Lung (tissue), 12 donors: ENCODE measurements around the gene TSPOAP1. TPM values are rescaled to one million over a fixed set of nuclear protein-coding genes. Genes with fewer than 3 reads are reported as not detected.
A peak's percentile ranks its signal among the peaks of the same experiment; 100 is the strongest.

Experiments used
- ATAC-seq: fragments of 200-7000 bp; cut with Tn5 transposase; one replicate; pipeline ENCODE4 v1.9.1; 2020; ENCODE audit warnings: moderate number of reproducible peaks; ENCODE audit not compliant: insufficient read depth, low FRiP score
- DNase-seq, 3 donors: peaks; one replicate each; pipeline ENCODE4 v3.0.0-alpha.2; 2013 to 2017
- H3K27ac ChIP-seq, 2 donors: one replicate each; pipeline ENCODE4 v1.5.1; 2013; ENCODE audit warnings: mild to moderate bottlenecking in 2 of 2, moderate library complexity in 2 of 2, control low read depth in 1 of 2, inconsistent platforms in 1 of 2, low read depth in 1 of 2, low read length in 1 of 2
- H3K27me3 ChIP-seq, 3 donors: one replicate each; pipeline ENCODE4 v1.5.1; 2013; ENCODE audit warnings: low read length in 2 of 3; ENCODE audit not compliant: control insufficient read depth in 3 of 3, insufficient read depth in 3 of 3
- H3K36me3 ChIP-seq, 4 donors: one replicate each; pipeline ENCODE4 v1.5.1; 2013; ENCODE audit warnings: low read length in 4 of 4, mild to moderate bottlenecking in 1 of 4, moderate library complexity in 1 of 4; ENCODE audit not compliant: control insufficient read depth in 4 of 4, insufficient read depth in 4 of 4
- H3K4me1 ChIP-seq, 5 donors: one replicate each; pipeline ENCODE4 v1.5.1; 2013; ENCODE audit warnings: low read length in 5 of 5, mild to moderate bottlenecking in 2 of 5, moderate library complexity in 1 of 5; ENCODE audit not compliant: control insufficient read depth in 5 of 5, insufficient read depth in 5 of 5
- H3K4me3 ChIP-seq: one replicate; pipeline ENCODE4 v1.5.1; 2013; ENCODE audit warnings: mild to moderate bottlenecking, control low read depth, moderate library complexity
- H3K9ac ChIP-seq, 2 donors: one replicate each; pipeline ENCODE4 v1.5.1; 2013; ENCODE audit warnings: low read length in 2 of 2, control low read depth in 1 of 2; ENCODE audit not compliant: insufficient read depth in 1 of 2
- H3K9me3 ChIP-seq, 4 donors: one replicate each; pipeline ENCODE4 v1.5.1; 2013; ENCODE audit warnings: low read length in 3 of 4, mild to moderate bottlenecking in 1 of 4, moderate library complexity in 1 of 4; ENCODE audit not compliant: control insufficient read depth in 4 of 4, insufficient read depth in 3 of 4
- WGBS, 2 donors: extraction: QIAGEN DNeasy Blood & Tissue Kit; methylation state at CpG; one replicate each; pipeline ENCODE4 v1.1.7; 2013; 5-methylcytosine and 5-hydroxymethylcytosine counted together
- polyA plus RNA-seq, 2 donors: library from polyadenylated mRNA; stranded (reverse); fragments of 200-250 nt; gene quantifications; one replicate each; pipeline ENCODE4 v1.2.1, GENCODE V29; 2013
- total RNA-seq, 2 donors: library from RNA; depleted of rRNA in 1 of 2; stranded (reverse); fragments of >200 nt in 1 of 2; gene quantifications; one replicate each; pipeline ENCODE4 v1.2.1, GENCODE V29; 2014 to 2021
- TF ChIP-seq, protein P1 (sequence below): IDR thresholded peaks from 2 replicates; pipeline ENCODE4 v1.5.1; 2012; ENCODE audit warnings: mild to moderate bottlenecking; ENCODE audit errors: control extremely low read depth, extremely low read depth
- donor health status: control.
- donor health status: control.
- donor health status: Bipolar disorder and iron deficiency.
- donor health status: healthy.
- donor health status: DM: yes; HTN: yes; CAD: no.

TSPOAP1 gene
- total and polyA plus RNA-seq, 4 donors, result 7.0 to 23.5 (median 18.2) TPM

DNA sequence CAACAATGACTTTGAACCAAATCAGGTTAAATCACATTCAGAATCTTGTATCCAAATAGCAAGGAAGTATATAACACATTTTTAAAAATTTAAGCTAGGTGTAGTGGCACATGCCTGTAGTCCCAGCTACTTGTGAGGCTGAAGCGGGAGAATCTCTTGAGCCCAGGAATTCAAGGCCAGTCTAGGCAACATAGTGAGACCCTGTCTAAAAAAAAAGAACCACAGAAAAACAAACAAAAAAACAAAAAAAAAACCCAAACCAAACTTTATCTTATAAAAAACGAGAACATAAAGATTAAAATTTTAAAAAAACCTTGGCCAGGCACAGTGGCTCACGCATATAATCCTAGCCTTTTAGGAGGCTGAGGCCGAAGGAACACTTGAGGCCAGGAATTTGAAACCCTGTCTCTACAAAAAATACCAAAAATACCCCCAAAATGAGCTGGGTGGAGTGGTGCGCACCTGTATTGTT is 11.8 kb upstream of the TSPOAP1 start:
- Histone ChIP-seq H3K9ac (no peak overlapping the region), H3K27me3 (no peaks in the 10 kb centered on the region), H3K9me3 (no peaks in the 10 kb centered on the region), H3K27ac (no peak overlapping the region), H3K36me3 (peaks cover 6 to 17% (median 10%) of the 10 kb centered on the region in 4 donors), H3K4me3 (no peak overlapping the region), H3K4me1 (peaks cover 0 to 33% (median 12%) of the 10 kb centered on the region in 5 donors)
- DNase-seq, result no peak
- TF ChIP-seq, protein P1, sequence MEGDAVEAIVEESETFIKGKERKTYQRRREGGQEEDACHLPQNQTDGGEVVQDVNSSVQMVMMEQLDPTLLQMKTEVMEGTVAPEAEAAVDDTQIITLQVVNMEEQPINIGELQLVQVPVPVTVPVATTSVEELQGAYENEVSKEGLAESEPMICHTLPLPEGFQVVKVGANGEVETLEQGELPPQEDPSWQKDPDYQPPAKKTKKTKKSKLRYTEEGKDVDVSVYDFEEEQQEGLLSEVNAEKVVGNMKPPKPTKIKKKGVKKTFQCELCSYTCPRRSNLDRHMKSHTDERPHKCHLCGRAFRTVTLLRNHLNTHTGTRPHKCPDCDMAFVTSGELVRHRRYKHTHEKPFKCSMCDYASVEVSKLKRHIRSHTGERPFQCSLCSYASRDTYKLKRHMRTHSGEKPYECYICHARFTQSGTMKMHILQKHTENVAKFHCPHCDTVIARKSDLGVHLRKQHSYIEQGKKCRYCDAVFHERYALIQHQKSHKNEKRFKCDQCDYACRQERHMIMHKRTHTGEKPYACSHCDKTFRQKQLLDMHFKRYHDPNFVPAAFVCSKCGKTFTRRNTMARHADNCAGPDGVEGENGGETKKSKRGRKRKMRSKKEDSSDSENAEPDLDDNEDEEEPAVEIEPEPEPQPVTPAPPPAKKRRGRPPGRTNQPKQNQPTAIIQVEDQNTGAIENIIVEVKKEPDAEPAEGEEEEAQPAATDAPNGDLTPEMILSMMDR, result no peak
- ATAC-seq, result no peak
- WGBS, 2 donors, result 89% methylated on average over 5 of the region's 5 CpGs

DNA sequence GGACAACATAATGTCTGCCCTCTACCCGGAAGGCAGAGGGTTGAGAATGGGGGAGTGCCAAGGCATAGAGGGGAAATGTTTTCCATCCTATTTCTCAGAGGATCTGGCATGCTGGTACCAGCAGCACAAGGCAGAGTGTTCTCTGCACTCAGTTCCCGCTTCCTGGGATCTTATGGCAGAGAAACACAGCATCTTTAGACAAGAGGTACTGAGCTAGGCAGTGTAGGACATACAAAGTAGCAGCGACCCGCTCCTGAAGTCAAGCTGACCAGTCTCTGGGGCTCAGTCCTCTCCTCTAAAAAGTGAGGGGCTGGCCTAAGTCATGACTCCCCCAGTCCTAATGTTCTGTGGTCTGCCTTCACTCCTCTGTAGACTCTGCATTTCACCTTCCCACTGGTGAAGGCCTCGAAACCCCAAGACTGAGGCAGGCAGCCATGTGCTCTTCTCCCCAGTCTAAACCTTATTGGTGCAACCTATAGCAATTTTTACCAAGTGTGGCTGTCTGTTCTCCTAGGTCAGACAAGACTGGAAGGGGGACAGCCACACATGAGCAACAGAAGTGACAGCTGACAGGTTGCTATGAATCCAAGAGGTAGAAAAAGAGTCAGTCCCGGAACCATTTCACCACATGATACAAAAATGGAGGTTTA is 11.3 kb upstream of the TSPOAP1 start:
- Histone ChIP-seq H3K9ac (no peak overlapping the region), H3K27ac (peak overlapping the region in 1 of 2 donors; percentile 73), H3K4me3 (no peak overlapping the region), H3K9me3 (no peaks in the 10 kb centered on the region), H3K4me1 (peaks cover 0 to 36% (median 12%) of the 10 kb centered on the region in 5 donors), H3K27me3 (no peaks in the 10 kb centered on the region), H3K36me3 (peaks cover 3 to 15% (median 7%) of the 10 kb centered on the region in 4 donors)
- TF ChIP-seq, protein P1, result no peak
- no peak for ATAC-seq
- 74 to 84% methylated on average over 6 of the region's 6 CpGs for WGBS, 2 donors
- DNase-seq, result no peak

DNA sequence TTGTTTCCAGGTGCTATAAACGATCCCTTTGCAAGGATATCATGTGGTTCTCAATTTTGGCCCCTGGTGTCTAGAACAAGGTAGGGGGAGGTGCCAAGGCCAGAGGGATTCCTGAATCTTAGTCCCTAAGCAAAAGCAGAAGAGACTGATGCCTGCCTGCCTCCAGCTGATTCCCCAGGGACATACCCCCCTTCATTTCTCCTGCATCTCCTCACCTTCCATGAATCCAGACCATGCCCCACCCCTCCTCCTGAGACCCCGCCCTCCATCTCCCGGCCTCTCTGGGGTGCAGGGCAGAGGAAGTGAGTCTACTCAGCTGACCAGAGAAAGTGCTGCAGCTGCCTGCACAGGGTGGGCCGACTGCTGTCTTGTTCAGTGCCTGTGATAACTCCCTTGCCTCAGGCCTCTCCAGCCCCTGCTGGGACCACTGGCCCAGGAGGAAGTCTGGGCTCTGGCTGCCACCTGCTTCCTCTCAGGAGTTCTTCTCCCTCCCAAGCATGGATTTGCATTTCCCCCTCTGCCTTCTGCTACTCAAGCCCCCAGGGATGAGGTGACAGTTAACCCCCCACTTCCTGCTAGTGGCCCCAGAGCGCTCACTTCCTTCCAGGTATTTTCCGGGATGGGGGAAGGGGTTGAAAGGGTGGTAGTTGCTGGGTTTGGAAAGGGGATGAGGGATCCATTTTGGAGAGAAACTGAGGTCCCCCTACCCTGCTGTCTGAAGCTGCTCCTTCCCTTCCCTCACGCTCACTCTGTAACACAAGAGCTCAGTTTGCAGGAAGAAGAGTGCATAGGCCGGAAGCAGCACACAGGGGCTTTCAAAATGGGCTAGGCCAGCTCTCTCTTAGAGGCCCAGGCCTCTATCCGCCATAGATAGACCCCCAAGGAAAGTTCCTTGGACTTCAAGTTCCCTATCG is 10.5 kb upstream of the TSPOAP1 start:
- ATAC-seq (peak; percentile 56), DNase-seq (peak; percentile 41 to 46 (median 45))
- peaks cover 0 to 3% (median 0%) of the 10 kb centered on the region in 4 donors for H3K9me3 ChIP-seq
- H3K27ac ChIP-seq, result peak overlapping the region in 1 of 2 donors; percentile 73
- H3K4me1 ChIP-seq, result peaks cover 0 to 39% (median 6%) of the 10 kb centered on the region in 5 donors
- H3K36me3 ChIP-seq, result peaks cover 0 to 7% (median 2%) of the 10 kb centered on the region in 4 donors
- H3K4me3 ChIP-seq, result no peak overlapping the region
- 17 to 40% methylated on average over 10 of the region's 10 CpGs for WGBS, 2 donors
- H3K27me3 ChIP-seq, result no peaks in the 10 kb centered on the region
- TF ChIP-seq, protein P1, result no peak
- H3K9ac ChIP-seq, result no peak overlapping the region
